ENCODE results near the gene PARP8. TPM values are rescaled to one million over a fixed set of nuclear protein-coding genes. Genes with fewer than 3 reads are reported as not detected.
A peak's percentile ranks its signal among the peaks of the same experiment; 100 is the strongest.
"Not testable (repeated sequence)": the region's sequence is repeated elsewhere in the genome, so short reads cannot be mapped to it uniquely, and the experiment has no call there.

PARP8 gene
- total RNA-seq, 2 experiments from 2014 or later: 42.9 to 48.3 TPM

- H3K27ac Mint-ChIP-seq: peak overlapping the region; percentile 69
- ChIA-PET CTCF (no interaction called here), POLR2A (no interaction called here)
- TF ChIP-seq CTCF (IDR thresholded peaks at IDR 0.05): no peak
- ATAC-seq: peak; percentile 51
- H3K4me1 Mint-ChIP-seq (ENCODE audit: low read depth): peaks cover 51% of the 10 kb centered on the region
- peaks cover 43% of the 10 kb centered on the region for H3K36me3 Mint-ChIP-seq (ENCODE audit: low read depth)
- intact Hi-C loops (cut with micrococcal nuclease): no loop called here
- H3K9me3 Mint-ChIP-seq: peaks cover 8% of the 10 kb centered on the region
- H3K4me3 Mint-ChIP-seq: no peak overlapping the region
- no peaks in the 10 kb centered on the region for H3K27me3 Mint-ChIP-seq
- DNase-seq: no peak
These were observed 102.2 kb downstream of the PARP8 start for GRCh38 chr5:50768634-50769033.

- no peaks in the 10 kb centered on the region for H3K27me3 Mint-ChIP-seq
- peaks cover 49% of the 10 kb centered on the region for H3K36me3 Mint-ChIP-seq (ENCODE audit: low read depth)
- no peak overlapping the region for H3K4me3 Mint-ChIP-seq
- ChIA-PET CTCF (no interaction called here), POLR2A (no interaction called here)
- peak overlapping the region; percentile 19 for H3K27ac Mint-ChIP-seq
- H3K4me1 Mint-ChIP-seq (ENCODE audit: low read depth): peaks cover 42% of the 10 kb centered on the region
- H3K9me3 Mint-ChIP-seq: peaks cover 19% of the 10 kb centered on the region
- DNase-seq: no peak
- no peak for ATAC-seq
- intact Hi-C loops (cut with micrococcal nuclease): no loop called here
- TF ChIP-seq CTCF (IDR thresholded peaks at IDR 0.05): no peak
These were observed 104.0 kb downstream of the PARP8 start for GRCh38 chr5:50770441-50770840.

- peaks cover 25% of the 10 kb centered on the region for H3K4me1 Mint-ChIP-seq (ENCODE audit: low read depth)
- ATAC-seq; POLR2A ChIA-PET; H3K4me3 Mint-ChIP-seq; H3K27me3 Mint-ChIP-seq; CTCF ChIA-PET; intact Hi-C loops (cut with micrococcal nuclease); H3K27ac Mint-ChIP-seq; DNase-seq: not testable (repeated sequence)
- peaks cover 19% of the 10 kb centered on the region for H3K9me3 Mint-ChIP-seq
- peaks cover 58% of the 10 kb centered on the region for H3K36me3 Mint-ChIP-seq (ENCODE audit: low read depth)
These were observed 108.2 kb downstream of the PARP8 start for GRCh38 chr5:50774446-50775175.

- POLR2A ChIA-PET: no interaction called here
- H3K27ac Mint-ChIP-seq: peak overlapping the region; percentile 66
- no peak for ATAC-seq
These were observed 119.6 kb downstream of the PARP8 start for GRCh38 chr5:50786073-50786472.

GRCh38 chr5:50791813-50792212 lies 125.4 kb downstream of the PARP8 start:
- POLR2A ChIA-PET: no interaction called here
- H3K36me3 Mint-ChIP-seq (ENCODE audit: low read depth): peaks cover 40% of the 10 kb centered on the region
- no peak for TF ChIP-seq CTCF (IDR thresholded peaks at IDR 0.05)
- CTCF ChIA-PET: interaction anchor here (1.0 kb wide), 1 partner anchor 13 kb away, joined by 3 read pairs; no protein-coding TSS in a partner anchor
- peaks cover 2% of the 10 kb centered on the region for H3K4me1 Mint-ChIP-seq (ENCODE audit: low read depth)
- H3K9me3 Mint-ChIP-seq: no peaks in the 10 kb centered on the region
- ATAC-seq: no peak
- no peak overlapping the region for H3K27ac Mint-ChIP-seq
- intact Hi-C loops (cut with micrococcal nuclease): no loop called here
- DNase-seq: no peak
- no peaks in the 10 kb centered on the region for H3K27me3 Mint-ChIP-seq
- H3K4me3 Mint-ChIP-seq: no peak overlapping the region

More at GRCh38 chr5:50786073-50786472, 119.6 kb downstream of the PARP8 start:
- CTCF ChIA-PET: no interaction called here
- intact Hi-C loops (cut with micrococcal nuclease): no loop called here
- TF ChIP-seq CTCF (IDR thresholded peaks at IDR 0.05): no peak
- H3K27me3 Mint-ChIP-seq: no peaks in the 10 kb centered on the region
- DNase-seq: no peak
- H3K36me3 Mint-ChIP-seq (ENCODE audit: low read depth): peaks cover 30% of the 10 kb centered on the region
- no peak overlapping the region for H3K4me3 Mint-ChIP-seq
- H3K4me1 Mint-ChIP-seq (ENCODE audit: low read depth): peaks cover 10% of the 10 kb centered on the region
- H3K9me3 Mint-ChIP-seq: no peaks in the 10 kb centered on the region
